A673 (cell line): ENCODE results near the gene CASQ2.

ENCODE experiments used
- EZH2 ChIP-seq: fragments of 200-600 bp; sonication (generic); IDR thresholded peaks from 2 replicates; pipeline ENCODE4 v1.6.1; 2017; ENCODE audit warnings: borderline replicate concordance, low read depth, mild to moderate bottlenecking, mixed read lengths, antibody characterized with exemption, low read length; ENCODE audit not compliant: poor library complexity, severe bottlenecking
- TF ChIP-seq, protein P1 (sequence below): fragments of 300-800, 200-600 bp; sonication (generic); conservative IDR thresholded peaks from 2 replicates; pipeline ENCODE4 v1.5.1; 2017; ENCODE audit warnings: low read depth, mild to moderate bottlenecking, antibody characterized with exemption, low read length, moderate library complexity, mixed read lengths

- TF ChIP-seq EZH2 = no peak
- TF ChIP-seq, protein P1, sequence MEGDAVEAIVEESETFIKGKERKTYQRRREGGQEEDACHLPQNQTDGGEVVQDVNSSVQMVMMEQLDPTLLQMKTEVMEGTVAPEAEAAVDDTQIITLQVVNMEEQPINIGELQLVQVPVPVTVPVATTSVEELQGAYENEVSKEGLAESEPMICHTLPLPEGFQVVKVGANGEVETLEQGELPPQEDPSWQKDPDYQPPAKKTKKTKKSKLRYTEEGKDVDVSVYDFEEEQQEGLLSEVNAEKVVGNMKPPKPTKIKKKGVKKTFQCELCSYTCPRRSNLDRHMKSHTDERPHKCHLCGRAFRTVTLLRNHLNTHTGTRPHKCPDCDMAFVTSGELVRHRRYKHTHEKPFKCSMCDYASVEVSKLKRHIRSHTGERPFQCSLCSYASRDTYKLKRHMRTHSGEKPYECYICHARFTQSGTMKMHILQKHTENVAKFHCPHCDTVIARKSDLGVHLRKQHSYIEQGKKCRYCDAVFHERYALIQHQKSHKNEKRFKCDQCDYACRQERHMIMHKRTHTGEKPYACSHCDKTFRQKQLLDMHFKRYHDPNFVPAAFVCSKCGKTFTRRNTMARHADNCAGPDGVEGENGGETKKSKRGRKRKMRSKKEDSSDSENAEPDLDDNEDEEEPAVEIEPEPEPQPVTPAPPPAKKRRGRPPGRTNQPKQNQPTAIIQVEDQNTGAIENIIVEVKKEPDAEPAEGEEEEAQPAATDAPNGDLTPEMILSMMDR = no peak
Measured at GRCh38 chr1:115783311-115783710, 14.8 kb upstream of the CASQ2 start.
